GM21515 (cell line): Measurements from ENCODE around the gene COQ2.
"Not testable (repeated sequence)": the region's sequence is repeated elsewhere in the genome, so short reads cannot be mapped to it uniquely, and the experiment has no call there.

ENCODE experiments used
- ATAC-seq: cut with Tn5 transposase; IDR thresholded peaks from one replicate; pipeline ENCODE4 v1.9.1; 2021; ENCODE audit not compliant: unreplicated experiment

The COQ2 gene

GRCh38 chr4:83285055-83285407 lies 433 bp upstream of the COQ2 start:
- ATAC-seq: peak; percentile 13

GRCh38 chr4:83283181-83283580 lies 1.4 kb downstream of the COQ2 start:
- ATAC-seq: no peak

- no peak for ATAC-seq
These were observed 2.5 kb downstream of the COQ2 start for GRCh38 chr4:83282049-83282535.

GRCh38 chr4:83281307-83281706 lies 3.3 kb downstream of the COQ2 start:
- no peak for ATAC-seq

- peak; percentile 54 for ATAC-seq
These were observed 8.1 kb downstream of the COQ2 start for GRCh38 chr4:83276299-83277040.

- not testable (repeated sequence) for ATAC-seq
These were observed 10.7 kb downstream of the COQ2 start for GRCh38 chr4:83273926-83274325.

- ATAC-seq: peak; percentile 88
These were observed 11.7 kb downstream of the COQ2 start for GRCh38 chr4:83272900-83273299.

- no peak for ATAC-seq
These were observed 15.3 kb downstream of the COQ2 start for GRCh38 chr4:83269256-83269655.

- ATAC-seq: no peak
These were observed 16.1 kb downstream of the COQ2 start for GRCh38 chr4:83268491-83268890.

- no peak for ATAC-seq
These were observed 16.6 kb downstream of the COQ2 start for GRCh38 chr4:83267830-83268475.

- ATAC-seq: no peak
These were observed 17.3 kb downstream of the COQ2 start for GRCh38 chr4:83267121-83267829.

GRCh38 chr4:83266689-83267088 lies 17.9 kb downstream of the COQ2 start:
- peak; percentile 48 for ATAC-seq

- ATAC-seq: no peak
These were observed 21.5 kb downstream of the COQ2 start for GRCh38 chr4:83263106-83263505.

- no peak for ATAC-seq
These were observed 21.9 kb downstream of the COQ2 start for GRCh38 chr4:83262682-83263081.

GRCh38 chr4:83261307-83261706 lies 23.3 kb downstream of the COQ2 start:
- ATAC-seq: no peak

GRCh38 chr4:83259586-83259985 lies 25.0 kb downstream of the COQ2 start:
- no peak for ATAC-seq

- no peak for ATAC-seq
These were observed 26.1 kb downstream of the COQ2 start for GRCh38 chr4:83258461-83258860.

GRCh38 chr4:83257811-83258210 lies 26.8 kb downstream of the COQ2 start:
- ATAC-seq: no peak

- ATAC-seq: no peak
These were observed 29.0 kb downstream of the COQ2 start for GRCh38 chr4:83255584-83255983.

- no peak for ATAC-seq
These were observed 31.7 kb downstream of the COQ2 start for GRCh38 chr4:83252782-83253405.

- ATAC-seq: no peak
These were observed 33.2 kb downstream of the COQ2 start for GRCh38 chr4:83251447-83251830.
